HG02642 (cell line): ENCODE results near the gene HABP2.

Experiments
- ATAC-seq: cut with Tn5 transposase; IDR thresholded peaks from one replicate; pipeline ENCODE4 v1.9.1; 2021; ENCODE audit warnings: mild to moderate bottlenecking; ENCODE audit not compliant: unreplicated experiment, poor library complexity

The HABP2 gene

GRCh38 chr10:113524539-113525490, 28.0 kb upstream of the HABP2 start:
- ATAC-seq = no peak

GRCh38 chr10:113525713-113526112, 27.1 kb upstream of the HABP2 start:
- ATAC-seq = no peak

- no peak for ATAC-seq
Observed at GRCh38 chr10:113527211-113527906, 25.5 kb upstream of the HABP2 start.

- ATAC-seq = no peak
Observed at GRCh38 chr10:113528876-113529275, 24.0 kb upstream of the HABP2 start.

- ATAC-seq = no peak
Observed at GRCh38 chr10:113529575-113529974, 23.3 kb upstream of the HABP2 start.

GRCh38 chr10:113530476-113530875, 22.4 kb upstream of the HABP2 start:
- ATAC-seq = no peak

GRCh38 chr10:113532724-113533123, 20.1 kb upstream of the HABP2 start:
- ATAC-seq = no peak

- no peak for ATAC-seq
Observed at GRCh38 chr10:113533801-113534200, 19.1 kb upstream of the HABP2 start.

- ATAC-seq = no peak
Observed at GRCh38 chr10:113534423-113534822, 18.4 kb upstream of the HABP2 start.

- no peak for ATAC-seq
Observed at GRCh38 chr10:113537672-113538071, 15.2 kb upstream of the HABP2 start.

- no peak for ATAC-seq
Observed at GRCh38 chr10:113538151-113538550, 14.7 kb upstream of the HABP2 start.

- no peak for ATAC-seq
Observed at GRCh38 chr10:113539789-113540188, 13.1 kb upstream of the HABP2 start.

- no peak for ATAC-seq
Observed at GRCh38 chr10:113540845-113541548, 11.9 kb upstream of the HABP2 start.

GRCh38 chr10:113541549-113541927, 11.3 kb upstream of the HABP2 start:
- ATAC-seq = no peak

GRCh38 chr10:113543107-113543955, 9.5 kb upstream of the HABP2 start:
- ATAC-seq = no peak

GRCh38 chr10:113544392-113544791, 8.5 kb upstream of the HABP2 start:
- no peak for ATAC-seq

- no peak for ATAC-seq
Observed at GRCh38 chr10:113547426-113547825, 5.4 kb upstream of the HABP2 start.

- no peak for ATAC-seq
Observed at GRCh38 chr10:113549856-113550255, 3.0 kb upstream of the HABP2 start.

GRCh38 chr10:113550365-113550764, 2.5 kb upstream of the HABP2 start:
- ATAC-seq = no peak

- ATAC-seq = no peak
Observed at GRCh38 chr10:113552014-113552413, 839 bp upstream of the HABP2 start.
